IMR-90 (cell line): ENCODE data around the gene PANK2. TPM values are rescaled to one million over a fixed set of nuclear protein-coding genes. Genes with fewer than 3 reads are reported as not detected.
"Not testable (repeated sequence)": the region's sequence is repeated elsewhere in the genome, so short reads cannot be mapped to it uniquely, and the experiment has no call there.

ENCODE experiments used
- ATAC-seq: fragments of 200-7000 bp; cut with Tn5 transposase; 2 replicates; pipeline ENCODE4 v1.9.1; 2020; ENCODE audit warnings: low read depth, mild to moderate bottlenecking, moderate library complexity
- BruUV-seq: library from RNA; stranded (reverse); fragments of 400-500 nt; replicated peaks from 2 replicates; lab custom pipeline; 2021; lab: Mats Ljungman, UMichigan
- CTCF ChIA-PET: fragments of 300-600 bp; formaldehyde crosslinking; extraction: SDS; loops from one replicate; lab custom pipeline; 2021; ENCODE audit warnings: antibody characterized with exemption; lab: Yijun Ruan, JAX
- POLR2A ChIA-PET: fragments of 300-600 bp; sonication (Branson Sonifier 250); formaldehyde crosslinking; loops from one replicate; lab custom pipeline; 2022; ENCODE audit warnings: antibody characterized with exemption; ENCODE audit not compliant: unreplicated experiment; lab: Charles Lee
- DNase-seq: peaks from one replicate; pipeline ENCODE4 v3.0.0; 2013
- H2AFZ ChIP-seq: replicated peaks from 2 replicates; pipeline ENCODE3; 2013; ENCODE audit warnings: low read length, mild to moderate bottlenecking; ENCODE audit not compliant: poor library complexity
- H2AK5ac ChIP-seq: 2 replicates; pipeline ENCODE4 v1.6.1; 2013; ENCODE audit warnings: low read depth, low read length, inconsistent platforms
- H2AK9ac ChIP-seq: replicated peaks from 2 replicates; pipeline ENCODE3; 2013; ENCODE audit warnings: mild to moderate bottlenecking, low read depth, low read length, moderate library complexity; ENCODE audit not compliant: poor library complexity
- H2BK120ac ChIP-seq: 2 replicates; pipeline ENCODE4 v1.6.1; 2013; ENCODE audit warnings: low read depth, low read length, inconsistent platforms
- H2BK15ac ChIP-seq: 3 replicates; pipeline ENCODE4 v1.6.1; 2013; ENCODE audit warnings: low read depth, low read length, inconsistent platforms
- H2BK20ac ChIP-seq: 2 replicates; pipeline ENCODE4 v1.6.1; 2013; ENCODE audit warnings: low read depth, mild to moderate bottlenecking, inconsistent platforms, low read length, moderate library complexity
- H2BK5ac ChIP-seq: 2 replicates; pipeline ENCODE4 v1.6.1; 2013; ENCODE audit warnings: mild to moderate bottlenecking, low read depth, low read length, inconsistent platforms; ENCODE audit not compliant: poor library complexity, severe bottlenecking
- H3K14ac ChIP-seq: replicated peaks from 2 replicates; pipeline ENCODE4 v1.6.1; 2013; ENCODE audit warnings: low read depth, low read length, inconsistent platforms
- H3K18ac ChIP-seq: 2 replicates; pipeline ENCODE4 v1.6.1; 2013; ENCODE audit warnings: low read depth, low read length, control low read depth
- H3K23ac ChIP-seq: 2 replicates; pipeline ENCODE4 v1.6.1; 2013; ENCODE audit warnings: low read depth, low read length, inconsistent platforms
- H3K27ac ChIP-seq: 2 replicates; pipeline ENCODE4 v1.5.1; 2013; ENCODE audit warnings: mild to moderate bottlenecking, control low read depth, low read length; ENCODE audit not compliant: insufficient read depth
- H3K27me3 ChIP-seq: 2 replicates; pipeline ENCODE4 v1.6.1; 2013; ENCODE audit warnings: low read length; ENCODE audit not compliant: control insufficient read depth, insufficient read depth
- H3K36me3 ChIP-seq: 2 replicates; pipeline ENCODE4 v1.6.1; 2013; ENCODE audit warnings: low read length, mixed read lengths; ENCODE audit not compliant: control insufficient read depth, insufficient read depth
- H3K4ac ChIP-seq: 2 replicates; pipeline ENCODE4 v1.6.1; 2013; ENCODE audit warnings: low read depth, low read length, inconsistent platforms
- H3K4me1 ChIP-seq: 2 replicates; pipeline ENCODE4 v1.6.1; 2013; ENCODE audit warnings: low read length, mixed read lengths; ENCODE audit not compliant: control insufficient read depth, insufficient read depth
- H3K4me2 ChIP-seq: 2 replicates; pipeline ENCODE4 v1.6.1; 2013; ENCODE audit warnings: low read depth, mild to moderate bottlenecking, control low read depth, low read length, moderate library complexity
- H3K4me3 ChIP-seq: 2 replicates; pipeline ENCODE4 v1.5.1; 2013; ENCODE audit warnings: low read depth, mild to moderate bottlenecking, control low read depth, low read length, moderate library complexity; ENCODE audit not compliant: insufficient read depth
- H3K56ac ChIP-seq: 2 replicates; pipeline ENCODE4 v1.6.1; 2013; ENCODE audit warnings: low read length, inconsistent platforms; ENCODE audit not compliant: insufficient read depth; ENCODE audit errors: extremely low read depth
- H3K79me1 ChIP-seq, 2 experiments: 2 replicates each; pipeline ENCODE4 v1.6.1; 2013; ENCODE audit warnings: low read length in 2 of 2, inconsistent platforms in 1 of 2, low read depth in 1 of 2
- H3K9ac ChIP-seq: 2 replicates; pipeline ENCODE4 v1.6.1; 2013; ENCODE audit warnings: low read depth, low read length, control low read depth
- H3K9me1 ChIP-seq: 2 replicates; pipeline ENCODE4 v1.6.1; 2013; ENCODE audit warnings: low read length, inconsistent platforms; ENCODE audit not compliant: insufficient read depth
- H3K9me3 ChIP-seq: 2 replicates; pipeline ENCODE4 v1.6.1; 2013; ENCODE audit warnings: low read length; ENCODE audit not compliant: control insufficient read depth, insufficient read depth
- H4K20me1 ChIP-seq: 2 replicates; pipeline ENCODE4 v1.6.1; 2013; ENCODE audit warnings: low read length, inconsistent platforms; ENCODE audit not compliant: insufficient read depth
- H4K5ac ChIP-seq: 2 replicates; pipeline ENCODE4 v1.6.1; 2013; ENCODE audit warnings: mild to moderate bottlenecking, low read depth, low read length, control low read depth
- H4K8ac ChIP-seq, 2 experiments: 2 replicates each; pipeline ENCODE4 v1.6.1; 2013; ENCODE audit warnings: low read depth in 2 of 2, low read length in 2 of 2, control low read depth in 1 of 2, inconsistent platforms in 1 of 2
- H4K91ac ChIP-seq: 2 replicates; pipeline ENCODE4 v1.6.1; 2013; ENCODE audit warnings: low read depth, low read length, inconsistent platforms; ENCODE audit not compliant: insufficient read depth
- WGBS, 2 experiments: methylation state at CpG; one replicate each; pipeline versions ENCODE4 v1.1.5 to v1.1.7; 2013; ENCODE audit warnings: missing lambda C conversion rate in 2 of 2; ENCODE audit not compliant: insufficient read length in 1 of 2; ENCODE audit errors: extremely low coverage in 2 of 2; 5-methylcytosine and 5-hydroxymethylcytosine counted together
- dilution Hi-C: fragments of 300-500 bp; cut with HindIII; formaldehyde crosslinking; loops from one replicate; pipeline ENCODE4 v1.14.3; 2018; ENCODE audit warnings: low sequenced_read_pairs; ENCODE audit not compliant: unreplicated experiment
- in situ Hi-C: fragments of 300-500 bp; cut with MboI; formaldehyde crosslinking; loops from 3 replicates; pipeline ENCODE4 v1.14.3; 2019; ENCODE audit warnings: low sequenced_read_pairs, inconsistent platforms, mixed read lengths
- intact Hi-C: fragments of 100-400 bp; cut with micrococcal nuclease; formaldehyde crosslinking; loops from 2 replicates; pipeline ENCODE4 v1.10.0; 2022
- polyA plus RNA-seq, 3 experiments: library from polyadenylated mRNA; depleted of rRNA; stranded (reverse); fragments of >200 nt; gene quantifications; 2 replicates each; pipeline ENCODE4 v1.2.3, GENCODE V29; 2012; ENCODE audit warnings: low replicate concordance in 1 of 3
- total RNA-seq: library from RNA; depleted of rRNA; stranded (reverse); fragments of >200 nt; gene quantifications from 2 replicates; pipeline ENCODE4 v1.2.3, GENCODE V29; 2012

Gene PANK2
- total and polyA plus RNA-seq, 2 of the 4 experiments (the other 2 are of a cell fraction): 17.7 to 28.1 TPM

GRCh38 chr20:3843990-3844619 is 45.1 kb upstream of the PANK2 start:
- Histone ChIP-seq H3K79me1 (peaks cover 17 to 31% of the 10 kb centered on the region in 2 experiments), H4K20me1 (peaks cover 13% of the 10 kb centered on the region), H4K8ac (0 out of 4 replicates have a peak overlapping the region, but pooled peaks of 1 of the 2 experiments have one; percentile 37), H2AK5ac (0 out of 2 replicates have a peak overlapping the region, but pooled peaks have one; percentile 24), H3K9me1 (peaks cover 25% of the 10 kb centered on the region), H2BK120ac (peak overlapping the region; percentile 19)
- H3K4ac ChIP-seq, intact Hi-C loops, H3K18ac ChIP-seq, H3K4me2 ChIP-seq, H4K91ac ChIP-seq, H3K4me1 ChIP-seq, in situ Hi-C loops, DNase-seq, H3K56ac ChIP-seq, H3K14ac ChIP-seq, H3K27me3 ChIP-seq, H2BK20ac ChIP-seq, H2AK9ac ChIP-seq, H3K23ac ChIP-seq, H3K9me3 ChIP-seq, H3K36me3 ChIP-seq, POLR2A ChIA-PET, H3K4me3 ChIP-seq, BruUV-seq, H3K27ac ChIP-seq, H4K5ac ChIP-seq, H2BK5ac ChIP-seq, dilution Hi-C loops, H2AFZ ChIP-seq, ATAC-seq, H2BK15ac ChIP-seq, H3K9ac ChIP-seq: not testable (repeated sequence)
- CTCF ChIA-PET: interaction anchor here (1.1 to 2.4 kb wide), 3 partner anchors 24 to 91 kb away, joined by 3 to 5 read pairs (median 3); partner anchors contain the start of gene AP5S1
- WGBS, 2 experiments: 100% methylated on average over 5 of the region's 9 CpGs; no CpG with 5 or more reads in 1 of the 2 experiments
